CD4-positive, alpha-beta T cell treated with Interleukin-15 for 4 hours (primary cell): Measurements from ENCODE around the gene SLC25A1.

Experiments used
- DNase-seq: peaks from one replicate; pipeline ENCODE4 v3.0.0-alpha.2; 2020; ENCODE audit warnings: low spot score

Gene SLC25A1

GRCh38 chr22:19180740-19181410 lies 2.3 kb upstream of the SLC25A1 start:
- DNase-seq: no peak

GRCh38 chr22:19180234-19180633 lies 1.7 kb upstream of the SLC25A1 start:
- no peak for DNase-seq

DNA sequence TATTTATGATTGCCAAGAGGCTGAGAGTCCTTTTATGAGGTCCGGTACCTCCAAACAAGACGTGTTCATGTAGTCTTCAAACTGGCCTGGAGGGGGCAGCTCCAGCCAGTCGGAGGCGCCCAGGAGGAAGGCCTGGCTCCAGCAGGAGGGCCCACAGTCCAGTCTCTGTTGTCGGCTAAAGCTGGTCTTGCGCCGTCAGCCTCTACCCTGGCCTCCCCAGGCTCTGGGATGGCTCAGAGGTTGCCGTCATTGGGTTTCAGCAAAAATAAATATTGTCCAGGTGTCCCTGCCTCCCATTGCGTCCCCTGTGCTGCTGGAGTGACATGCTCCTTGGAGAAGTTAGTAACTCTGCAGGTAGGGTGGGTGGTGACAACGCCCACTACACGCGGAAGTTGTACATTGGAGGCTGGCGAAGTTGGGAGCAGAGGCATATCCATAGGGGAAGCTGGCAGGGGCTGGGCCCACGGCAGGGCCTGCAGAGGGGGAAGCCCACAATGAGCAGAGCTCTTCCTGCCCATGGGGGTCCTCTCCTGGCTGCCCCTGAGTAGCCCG lies 1.0 kb upstream of the SLC25A1 start:
- peak; percentile 51 for DNase-seq

DNA sequence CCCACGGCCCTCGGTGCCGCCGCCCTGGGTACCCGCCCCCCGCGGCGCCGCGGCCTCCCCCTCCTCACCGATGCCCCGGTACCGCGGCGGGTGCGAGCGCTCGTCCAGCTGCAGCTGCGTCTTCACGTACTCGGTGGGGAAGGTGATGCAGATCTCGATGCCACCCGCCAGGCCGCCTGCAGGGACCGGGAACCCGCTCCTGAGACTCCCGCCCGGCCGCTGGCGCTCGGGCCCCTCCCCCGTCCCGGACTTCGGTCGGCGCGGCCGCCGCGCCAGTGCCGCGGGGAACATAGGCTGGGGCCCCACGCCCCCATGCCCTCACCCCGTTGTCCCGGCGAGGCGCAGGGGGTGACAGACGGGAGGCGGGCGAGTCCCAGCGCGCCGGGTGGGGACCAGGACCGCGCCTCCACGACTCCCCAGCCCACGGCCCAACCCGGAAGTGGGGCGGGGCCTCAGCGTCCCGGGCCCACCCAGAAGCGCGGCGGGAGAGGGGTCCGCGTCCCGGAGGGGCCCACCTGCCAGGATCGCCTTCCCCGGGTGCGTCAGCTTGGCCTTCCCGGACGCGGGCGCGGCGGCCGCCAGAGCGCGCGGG lies 375 bp downstream of the SLC25A1 start:
- DNase-seq: peak; percentile 44

GRCh38 chr22:19177164-19178064 lies 1.1 kb downstream of the SLC25A1 start:
- DNase-seq: no peak

GRCh38 chr22:19176732-19177131 lies 1.8 kb downstream of the SLC25A1 start:
- no peak for DNase-seq

GRCh38 chr22:19176175-19176643 lies 2.3 kb downstream of the SLC25A1 start:
- DNase-seq: no peak

DNA sequence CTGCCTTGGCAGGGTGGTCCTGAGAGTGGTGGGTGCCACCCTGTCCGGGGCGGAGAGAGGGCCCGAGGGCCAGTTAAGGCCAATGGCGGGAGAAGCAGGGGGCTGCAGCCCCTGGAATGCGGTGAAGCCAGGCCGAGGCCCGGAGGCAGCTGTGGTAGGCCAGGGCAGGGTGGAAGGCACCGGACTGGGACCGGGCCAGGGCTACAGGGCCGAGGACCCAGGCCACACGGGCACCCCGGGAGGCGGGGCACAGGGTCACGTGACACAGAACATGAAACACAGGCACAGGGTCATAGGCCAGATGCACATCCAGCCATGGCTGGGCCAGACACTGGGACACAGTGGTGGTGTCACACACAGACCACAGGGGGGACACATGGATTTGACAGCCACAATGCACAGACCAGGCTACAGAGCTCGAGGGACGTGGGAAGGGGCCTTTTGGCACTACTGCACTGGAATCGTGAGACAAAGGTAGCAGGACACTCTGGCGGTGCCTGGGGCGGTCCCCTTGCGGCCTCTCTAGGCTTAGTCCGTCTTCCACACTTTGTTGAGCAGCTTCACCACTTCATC lies 2.8 kb downstream of the SLC25A1 start:
- DNase-seq: no peak

DNA sequence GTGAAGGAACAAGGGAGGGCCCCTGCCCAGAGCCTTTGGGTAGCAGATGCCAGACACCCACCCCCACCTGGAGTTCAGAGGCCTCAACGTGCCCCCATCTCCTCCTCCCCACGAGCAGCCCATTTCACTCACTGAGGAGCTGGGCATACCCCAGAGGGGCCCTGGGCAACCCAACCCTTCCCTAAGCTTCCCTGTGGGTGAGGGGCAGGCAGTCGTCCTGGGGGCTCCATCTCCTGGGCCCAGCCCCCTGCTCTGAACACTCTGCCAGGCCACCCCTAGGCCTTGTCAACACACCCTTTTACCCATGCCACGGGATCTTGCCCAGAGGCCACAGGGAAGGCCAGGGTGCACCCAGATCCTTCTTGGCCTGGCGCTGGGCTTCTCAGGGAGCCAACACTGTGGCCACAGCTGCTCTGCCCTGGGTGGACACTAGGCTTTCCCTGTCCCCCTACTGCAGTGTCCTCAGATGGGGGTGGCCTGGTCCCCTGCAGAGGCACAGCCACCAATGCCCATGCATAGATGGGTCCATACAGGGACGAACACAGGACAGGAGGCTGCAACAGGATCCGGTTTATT lies 3.4 kb downstream of the SLC25A1 start:
- DNase-seq: no peak

GRCh38 chr22:19174106-19175025 lies 4.2 kb downstream of the SLC25A1 start:
- no peak for DNase-seq

DNA sequence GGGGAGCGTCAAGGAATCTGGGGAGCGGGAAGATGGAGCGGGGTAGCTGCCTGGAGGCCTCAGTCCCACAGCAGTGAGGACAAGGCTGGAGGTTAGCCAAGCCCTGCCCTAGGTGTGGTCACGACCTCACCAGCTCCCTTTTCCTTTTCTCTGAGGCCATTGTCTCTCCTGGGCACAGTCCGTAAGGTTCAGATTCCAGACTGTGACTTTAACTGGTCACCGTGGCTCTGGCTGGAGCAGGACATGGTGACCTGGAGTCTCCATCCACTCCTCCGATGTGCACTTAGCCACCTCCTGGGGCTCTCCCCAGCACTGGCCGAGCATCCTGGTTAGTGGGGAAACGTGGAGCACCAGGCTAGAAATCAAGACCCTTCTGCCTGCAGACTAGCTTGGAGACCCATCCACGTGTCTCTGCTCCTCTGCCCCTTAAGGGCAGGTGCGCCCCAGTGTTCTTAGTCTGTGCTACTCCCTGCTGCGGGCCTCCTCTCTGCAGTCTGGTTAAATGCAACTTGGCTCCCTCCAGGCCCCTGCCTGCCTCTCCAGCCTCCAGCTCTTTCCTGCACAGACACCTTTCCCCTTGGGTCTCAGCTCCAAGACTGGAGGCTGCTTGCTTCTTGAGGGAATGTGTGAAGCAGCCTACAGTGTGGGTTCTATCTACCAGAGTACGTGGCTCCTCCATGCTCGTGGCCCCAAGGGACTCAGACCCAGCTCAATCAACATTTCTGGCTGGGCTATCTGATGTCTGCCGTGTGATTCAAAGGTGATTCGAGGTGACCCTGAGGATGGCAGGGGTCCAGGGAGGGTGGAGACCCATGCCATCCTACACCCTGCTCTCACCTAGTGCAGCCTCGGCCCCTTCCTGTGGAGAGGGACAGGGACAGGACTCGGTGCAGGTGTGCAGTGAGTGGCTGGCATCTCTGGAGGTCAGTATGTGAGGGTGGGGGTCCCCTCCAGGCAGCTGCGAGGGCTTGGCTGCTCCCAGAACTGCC lies 5.2 kb downstream of the SLC25A1 start:
- DNase-seq: no peak

- no peak for DNase-seq
Measured at GRCh38 chr22:19172213-19173046, 6.1 kb downstream of the SLC25A1 start.

DNA sequence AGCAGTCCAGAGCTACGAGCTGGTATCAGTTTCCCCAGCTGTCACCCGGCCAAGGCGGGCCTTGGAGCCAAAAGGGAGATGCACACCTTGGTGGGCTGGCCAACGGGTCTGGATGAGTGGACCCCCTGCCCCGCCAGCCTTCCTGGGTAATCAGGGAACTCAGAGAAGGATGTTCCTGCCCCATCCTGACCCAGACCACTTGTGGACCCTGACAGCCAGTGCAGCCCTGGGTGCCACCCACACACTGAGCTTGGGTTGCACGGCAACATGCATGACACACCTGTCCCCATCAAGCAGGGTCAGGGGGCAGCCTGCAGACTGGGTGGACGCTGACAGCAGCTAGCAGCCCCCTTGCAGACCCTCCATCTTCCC lies 8.6 kb downstream of the SLC25A1 start:
- DNase-seq: no peak

DNA sequence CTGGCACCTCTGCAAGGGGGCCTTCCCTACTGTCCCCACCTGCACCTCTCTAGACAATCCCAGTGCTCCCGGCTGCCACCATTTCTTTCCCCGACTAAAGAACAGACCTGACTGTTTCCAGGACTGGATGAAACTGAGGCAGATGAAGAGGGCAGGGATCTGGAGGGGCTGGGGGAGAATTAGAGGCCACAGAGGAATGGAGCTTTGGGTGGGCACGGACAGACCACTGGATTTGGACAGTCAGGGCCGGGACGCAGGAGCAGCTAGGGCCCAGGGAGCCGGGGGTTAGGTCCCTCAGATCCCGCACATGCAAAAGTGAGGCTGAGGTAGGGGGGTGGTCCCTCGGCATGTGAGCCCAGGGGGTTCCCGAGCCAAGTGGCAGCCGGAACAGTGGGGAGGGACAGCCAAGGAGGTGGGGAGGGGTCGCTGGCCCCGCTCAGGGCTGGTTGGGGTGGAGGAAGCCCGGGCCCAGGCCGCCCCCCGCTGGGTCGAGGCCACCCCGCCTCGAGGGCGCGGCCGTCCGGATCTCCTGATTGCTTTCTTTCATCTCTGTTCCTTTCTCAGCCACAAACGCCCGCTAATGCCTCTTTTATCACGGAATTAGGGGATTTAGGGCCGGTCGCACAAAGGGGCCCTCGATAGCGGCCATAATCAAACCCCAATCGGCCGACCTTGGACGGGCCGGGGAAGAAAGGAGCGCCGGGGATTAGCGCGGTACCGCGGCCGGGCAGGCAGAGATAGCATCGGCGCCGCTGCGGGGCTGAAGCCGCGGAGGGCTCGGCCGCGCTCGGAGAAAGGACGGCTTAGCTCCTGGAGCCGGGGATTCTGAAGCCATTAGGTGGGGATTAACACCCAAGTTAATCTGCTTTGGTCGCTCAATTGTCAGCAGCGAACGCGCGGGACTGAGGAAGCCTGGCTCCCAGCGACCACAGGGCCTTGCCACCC lies 9.3 kb downstream of the SLC25A1 start:
- no peak for DNase-seq

GRCh38 chr22:19168088-19168890 lies 10.2 kb downstream of the SLC25A1 start:
- no peak for DNase-seq

DNA sequence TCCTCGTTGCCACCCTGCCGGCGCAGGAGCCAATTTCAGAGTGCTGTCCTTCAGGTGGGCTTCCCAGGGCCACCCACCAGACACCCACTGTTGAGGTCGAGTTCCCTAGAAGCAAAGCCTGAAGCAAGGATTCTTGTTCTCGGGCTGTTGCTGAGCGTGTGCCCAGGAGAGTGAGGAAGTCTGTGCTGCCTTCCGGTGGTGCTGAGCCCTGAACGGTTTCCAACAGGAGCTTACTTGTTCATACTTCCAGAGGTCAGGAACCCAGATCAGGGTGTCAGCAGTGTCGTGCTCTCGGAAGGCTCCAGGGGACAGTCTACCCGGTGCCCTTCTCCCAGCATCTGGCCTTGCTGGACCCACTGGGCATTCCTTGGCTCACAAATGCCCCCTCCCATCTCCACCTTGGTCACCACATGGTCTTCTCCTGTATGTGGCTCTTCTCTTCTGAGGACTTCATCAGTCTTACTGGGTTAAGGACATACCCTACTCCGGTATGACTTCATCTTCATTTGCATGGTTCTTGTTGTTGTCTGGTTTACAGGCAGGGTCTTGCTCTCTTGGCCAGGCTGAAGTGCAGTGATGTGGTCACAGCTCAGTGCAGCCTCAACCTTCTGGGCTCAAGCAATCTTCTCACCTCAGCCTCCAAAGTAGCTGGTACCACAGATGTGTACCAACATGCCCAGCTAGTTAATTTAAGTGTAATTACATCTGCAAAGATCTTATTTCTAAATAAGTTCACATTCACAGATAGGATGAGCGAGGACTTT lies 11.2 kb downstream of the SLC25A1 start:
- DNase-seq: no peak
